A549 treated with GW870086 at 1 μM for 4 hours (cell line): ENCODE results near the gene EMC10. TPM values are rescaled to one million over a fixed set of nuclear protein-coding genes. Genes with fewer than 3 reads are reported as not detected.

Experiments
- total RNA-seq: library from RNA; stranded (reverse); fragments of 200-300 nt; extraction: Qiagen RNA extraction; gene quantifications from 5 replicates; pipeline ENCODE4 v1.2.3, GENCODE V29; 2022; ENCODE audit warnings: low read depth

The EMC10 gene
- total RNA-seq = 107 to 155 TPM (median 150 TPM) in 5 replicates

GRCh38 chr19:50476224-50476906, at the start of gene EMC10, which contains the start of gene GARIN5A:
TSS of gene EMC10 (plus strand) at chr19:50476507. CDS start at chr19:50476545, 38 bp downstream.
TSS of gene GARIN5A (minus strand) at chr19:50476848. CDS start at chr19:50476388, 460 bp downstream.

GRCh38 chr19:50432221-50433028, 43.9 kb upstream of the EMC10 start, which contains the start of gene MYBPC2:
TSS of gene MYBPC2 (plus strand) at chr19:50432892. CDS start at chr19:50432954, 62 bp downstream.

GRCh38 chr19:50511069-50511822, 34.9 kb downstream of the EMC10 start, which contains the start of gene JOSD2:
TSS of gene JOSD2 (minus strand) at chr19:50511191. CDS start at chr19:50510431, 760 bp downstream.

GRCh38 chr19:50513746-50514345, 37.5 kb downstream of the EMC10 start, which contains the start of gene ASPDH:
TSS of gene ASPDH (minus strand) at chr19:50513913. CDS start at chr19:50513823, 90 bp downstream.

Other genes with a start within 250 kb of the EMC10 start
- 0.95 to 1.5 TPM (median 1.4 TPM) in 5 replicates for gene KCNC3, start 147.1 kb upstream of the EMC10 start, total RNA-seq
- 0.58 to 1.5 TPM (median 1.1 TPM) in 5 replicates for gene NAPSA, start 110.9 kb upstream of the EMC10 start, total RNA-seq
- 58.1 to 82.4 TPM (median 78.4 TPM) in 5 replicates for gene NR1H2, start 100.0 kb upstream of the EMC10 start, total RNA-seq
- 48.9 to 76.4 TPM (median 72.2 TPM) in 5 replicates for gene POLD1, start 92.2 kb upstream of the EMC10 start, total RNA-seq
- gene SPIB, start 57.6 kb upstream of the EMC10 start, total RNA-seq = 0.10 to 0.34 TPM (median 0.15 TPM) in 4 of 5 replicates, not detected in the other
- 0.03 TPM in 1 of 5 replicates, not detected in the others for gene MYBPC2, start 43.6 kb upstream of the EMC10 start, total RNA-seq
- 1.6 to 2.2 TPM (median 2.0 TPM) in 5 replicates for gene GARIN5A, start 341 bp downstream of the EMC10 start, total RNA-seq
- gene JOSD2, start 34.7 kb downstream of the EMC10 start, total RNA-seq = 58.0 to 82.0 TPM (median 80.2 TPM) in 5 replicates
- not detected in 5 replicates for gene ASPDH, start 37.4 kb downstream of the EMC10 start, total RNA-seq
- 0.32 to 0.97 TPM (median 0.50 TPM) in 5 replicates for gene LRRC4B, start 91.9 kb downstream of the EMC10 start, total RNA-seq
- gene SYT3, start 163.4 kb downstream of the EMC10 start, total RNA-seq = 0.29 to 0.74 TPM (median 0.53 TPM) in 5 replicates
- 4.3 to 11.4 TPM (median 10.5 TPM) in 5 replicates for gene C19orf81, start 172.9 kb downstream of the EMC10 start, total RNA-seq
- 0.16 to 0.46 TPM (median 0.33 TPM) in 4 of 5 replicates, not detected in the other for gene SHANK1, start 243.3 kb downstream of the EMC10 start, total RNA-seq
- gene CLEC11A, start 246.9 kb downstream of the EMC10 start, total RNA-seq = 6.0 to 10.5 TPM (median 9.2 TPM) in 5 replicates